CD4-positive, alpha-beta T cell (primary cell): ENCODE data around the gene POLE. TPM values are rescaled to one million over a fixed set of nuclear protein-coding genes. Genes with fewer than 3 reads are reported as not detected.
A peak's percentile ranks its signal among the peaks of the same experiment; 100 is the strongest.

Source experiments
- ATAC-seq: fragments of 200-7000 bp; cut with Tn5 transposase; one replicate; pipeline ENCODE4 v1.10.0; 2022; ENCODE audit warnings: mild to moderate bottlenecking; ENCODE audit not compliant: poor library complexity
- CTCF ChIA-PET: fragments of 350-600 bp; sonication (Branson Sonifier 250); formaldehyde crosslinking; loops from one replicate; lab custom pipeline; 2021; ENCODE audit warnings: antibody characterized with exemption, inconsistent platforms; lab: Charles Lee
- POLR2A ChIA-PET: fragments of 350-600 bp; sonication (Branson Sonifier 250); formaldehyde crosslinking; loops from one replicate; lab custom pipeline; 2021; ENCODE audit warnings: antibody characterized with exemption, inconsistent platforms; lab: Charles Lee
- DNase-seq, 14 experiments: peaks; one replicate each; pipeline ENCODE4 v3.0.0-alpha.2; 2013 to 2020; ENCODE audit warnings: mixed read lengths in 2 of 14
- H3K27ac ChIP-seq, 2 donors: one replicate each; pipeline versions ENCODE4 v1.5.1 to v1.7.0; 2013; ENCODE audit warnings: low read length in 2 of 2, low read depth in 1 of 2, mild to moderate bottlenecking in 1 of 2
- H3K27me3 ChIP-seq, 2 experiments: 1 replicate in 1 of 2; 2 replicates in 1 of 2; pipeline versions ENCODE4 v1.6.1 to v1.7.0; 2013; ENCODE audit warnings: low read length in 2 of 2, control low read depth in 1 of 2, mild to moderate bottlenecking in 1 of 2, moderate library complexity in 1 of 2; ENCODE audit not compliant: insufficient read depth in 2 of 2, control insufficient read depth in 1 of 2
- H3K36me3 ChIP-seq: one replicate; pipeline ENCODE4 v1.6.1; 2013; ENCODE audit warnings: low read length, control low read depth; ENCODE audit not compliant: insufficient read depth
- H3K4me1 ChIP-seq: one replicate; pipeline ENCODE4 v1.6.1; 2013; ENCODE audit warnings: low read length, control low read depth; ENCODE audit not compliant: insufficient read depth
- H3K4me3 ChIP-seq: one replicate; pipeline ENCODE4 v1.5.1; 2013; ENCODE audit warnings: mild to moderate bottlenecking, low read length, moderate library complexity
- H3K9me3 ChIP-seq, 2 experiments: 1 replicate in 1 of 2; 2 replicates in 1 of 2; pipeline versions ENCODE4 v1.6.1 to v1.7.0; 2013; ENCODE audit warnings: low read length in 2 of 2, mild to moderate bottlenecking in 2 of 2, control low read depth in 1 of 2, moderate library complexity in 1 of 2; ENCODE audit not compliant: control insufficient read depth in 1 of 2, insufficient read depth in 1 of 2
- H3K27ac Mint-ChIP-seq: one replicate; pipeline ENCODE4 v1.8.0; 2020; ENCODE audit warnings: mixed read lengths
- H3K27me3 Mint-ChIP-seq: one replicate; pipeline ENCODE4 v1.8.0; 2021; ENCODE audit warnings: mixed read lengths
- H3K36me3 Mint-ChIP-seq: one replicate; pipeline ENCODE4 v1.8.0; 2021; ENCODE audit warnings: low read depth, mixed read lengths
- H3K4me1 Mint-ChIP-seq: one replicate; pipeline ENCODE4 v1.8.0; 2021; ENCODE audit warnings: low read depth, mixed read lengths
- H3K4me3 Mint-ChIP-seq: one replicate; pipeline ENCODE4 v1.8.0; 2020; ENCODE audit warnings: mild to moderate bottlenecking, mixed read lengths
- H3K9me3 Mint-ChIP-seq: one replicate; pipeline ENCODE4 v1.8.0; 2020; ENCODE audit warnings: mixed read lengths
- CTCF ChIP-seq: fragments of 200-600 bp; IDR thresholded peaks from one replicate; pipeline ENCODE4 v1.8.0; 2022; ENCODE audit warnings: antibody characterized with exemption, mild to moderate bottlenecking
- intact Hi-C, 2 experiments: fragments of 100-400 bp; cut with DNase I in 1 of 2; cut with micrococcal nuclease in 1 of 2; formaldehyde crosslinking; loops; one replicate each; pipeline versions ENCODE4 v1.15.1 to v1.9.0; 2023 to 2025; cut with DNase I, micrococcal nuclease
- total RNA-seq, 174 experiments: library from RNA in 2 of 174; stranded (reverse) in 2 of 174; gene quantifications; one replicate each; pipeline ENCODE4 v1.2.3 and lab custom pipeline; 2021 to 2026

Gene POLE
- total RNA-seq, 2 experiments from 2014 or later, result 41.8 to 46.1 TPM

GRCh38 chr12:132707241-132707640, 20.1 kb upstream of the POLE start:
- intact Hi-C loops, result no loop called here
- Histone ChIP-seq H3K27me3 (no peaks in the 10 kb centered on the region), H3K27ac (no peak overlapping the region), H3K4me1 (peaks cover 20% of the 10 kb centered on the region), H3K4me3 (no peak overlapping the region), H3K9me3 (peaks cover 13 to 50% of the 10 kb centered on the region in 2 experiments), H3K36me3 (no peaks in the 10 kb centered on the region)
- peaks cover 3% of the 10 kb centered on the region for H3K9me3 Mint-ChIP-seq
- peaks cover 45% of the 10 kb centered on the region for H3K36me3 Mint-ChIP-seq
- H3K27me3 Mint-ChIP-seq, result no peaks in the 10 kb centered on the region
- CTCF ChIA-PET, result no interaction called here
- ATAC-seq (no peak), DNase-seq (no peak)
- TF ChIP-seq CTCF, result no peak
- POLR2A ChIA-PET, result no interaction called here
- peak overlapping the region; percentile 36 for H3K4me3 Mint-ChIP-seq
- peaks cover 14% of the 10 kb centered on the region for H3K4me1 Mint-ChIP-seq
- peak overlapping the region; percentile 52 for H3K27ac Mint-ChIP-seq

GRCh38 chr12:132703641-132704040, 16.5 kb upstream of the POLE start:
- H3K27me3 Mint-ChIP-seq, result no peaks in the 10 kb centered on the region
- H3K36me3 Mint-ChIP-seq, result peaks cover 53% of the 10 kb centered on the region
- POLR2A ChIA-PET, result no interaction called here
- H3K27ac Mint-ChIP-seq, result no peak overlapping the region
- peaks cover 13 to 34% of the 10 kb centered on the region in 2 experiments for H3K9me3 ChIP-seq
- ATAC-seq, result no peak
- H3K27me3 ChIP-seq, result no peaks in the 10 kb centered on the region
- intact Hi-C loops, result no loop called here
- TF ChIP-seq CTCF, result no peak
- no peak overlapping the region for H3K4me3 ChIP-seq
- no peak overlapping the region for H3K27ac ChIP-seq
- no peaks in the 10 kb centered on the region for H3K4me1 Mint-ChIP-seq
- no peaks in the 10 kb centered on the region for H3K4me1 ChIP-seq
- H3K4me3 Mint-ChIP-seq, result no peak overlapping the region
- H3K9me3 Mint-ChIP-seq, result peaks cover 3% of the 10 kb centered on the region
- CTCF ChIA-PET, result no interaction called here
- DNase-seq, result no peak
- H3K36me3 ChIP-seq, result no peaks in the 10 kb centered on the region

GRCh38 chr12:132702640-132703039, 15.5 kb upstream of the POLE start:
- Mint-ChIP-seq H3K27me3 (no peaks in the 10 kb centered on the region), H3K4me3 (no peak overlapping the region), H3K9me3 (no peaks in the 10 kb centered on the region), H3K27ac (no peak overlapping the region), H3K36me3 (peaks cover 55% of the 10 kb centered on the region), H3K4me1 (no peaks in the 10 kb centered on the region)
- Histone ChIP-seq H3K4me1 (no peaks in the 10 kb centered on the region), H3K36me3 (no peaks in the 10 kb centered on the region), H3K27ac (no peak overlapping the region), H3K27me3 (no peaks in the 10 kb centered on the region), H3K4me3 (no peak overlapping the region), H3K9me3 (peaks cover 5 to 27% of the 10 kb centered on the region in 2 experiments)
- ATAC-seq, result no peak
- CTCF ChIA-PET, result no interaction called here
- DNase-seq, result no peak
- intact Hi-C loops, result no loop called here
- no peak for TF ChIP-seq CTCF
- POLR2A ChIA-PET, result no interaction called here
